Liver (tissue), 3 donors: Measurements from ENCODE around the gene PPFIBP1.

Experiments
- RAD21 ChIP-seq, 2 donors: IDR thresholded peaks; 2 replicates each; pipeline ENCODE4 v1.6.1; 2016; ENCODE audit warnings: antibody characterized with exemption in 2 of 2, mild to moderate bottlenecking in 2 of 2
- YY1 ChIP-seq: IDR thresholded peaks from 2 replicates; pipeline ENCODE4 v1.6.1; 2016; ENCODE audit warnings: antibody characterized with exemption, mild to moderate bottlenecking
- TF ChIP-seq, protein P1 (sequence below): fragments of 150-350 bp; IDR thresholded peaks from 2 replicates; pipeline ENCODE4 v1.5.1; 2017; ENCODE audit warnings: improper control_type of control experiment, low read depth, low read length; ENCODE audit not compliant: missing input control
- TF ChIP-seq, protein P2 (sequence below): IDR thresholded peaks from 2 replicates; pipeline ENCODE4 v1.6.1; 2016; ENCODE audit warnings: antibody characterized with exemption
- TF ChIP-seq, protein P3 (sequence below): IDR thresholded peaks from 2 replicates; pipeline ENCODE4 v1.6.1; 2016; ENCODE audit warnings: antibody characterized with exemption
- TF ChIP-seq, protein P4 (sequence below): IDR thresholded peaks from 2 replicates; pipeline ENCODE4 v1.6.1; 2016; ENCODE audit warnings: antibody characterized with exemption
- donor health status: healthy.
- donor health status: healthy.

DNA sequence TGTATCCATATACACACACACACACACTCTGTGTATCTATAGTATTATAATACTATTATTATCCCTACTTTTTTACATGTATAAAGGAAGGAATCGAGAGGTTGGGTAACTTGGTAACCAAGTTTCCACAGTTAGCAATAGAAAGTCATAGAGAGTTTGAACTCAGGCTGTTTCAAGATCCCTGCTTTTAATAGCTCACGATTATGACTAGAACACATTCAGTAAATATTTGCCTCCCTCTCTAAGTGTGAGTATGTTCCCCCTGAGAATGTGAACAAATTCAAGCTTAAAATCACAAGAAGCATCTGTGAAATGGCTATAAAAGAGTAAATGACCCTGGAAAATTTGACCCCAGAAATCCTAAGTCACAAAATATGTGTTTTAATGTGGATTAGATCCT is 161.3 kb downstream of the PPFIBP1 start:
- no peak for TF ChIP-seq YY1
- TF ChIP-seq, protein P1, sequence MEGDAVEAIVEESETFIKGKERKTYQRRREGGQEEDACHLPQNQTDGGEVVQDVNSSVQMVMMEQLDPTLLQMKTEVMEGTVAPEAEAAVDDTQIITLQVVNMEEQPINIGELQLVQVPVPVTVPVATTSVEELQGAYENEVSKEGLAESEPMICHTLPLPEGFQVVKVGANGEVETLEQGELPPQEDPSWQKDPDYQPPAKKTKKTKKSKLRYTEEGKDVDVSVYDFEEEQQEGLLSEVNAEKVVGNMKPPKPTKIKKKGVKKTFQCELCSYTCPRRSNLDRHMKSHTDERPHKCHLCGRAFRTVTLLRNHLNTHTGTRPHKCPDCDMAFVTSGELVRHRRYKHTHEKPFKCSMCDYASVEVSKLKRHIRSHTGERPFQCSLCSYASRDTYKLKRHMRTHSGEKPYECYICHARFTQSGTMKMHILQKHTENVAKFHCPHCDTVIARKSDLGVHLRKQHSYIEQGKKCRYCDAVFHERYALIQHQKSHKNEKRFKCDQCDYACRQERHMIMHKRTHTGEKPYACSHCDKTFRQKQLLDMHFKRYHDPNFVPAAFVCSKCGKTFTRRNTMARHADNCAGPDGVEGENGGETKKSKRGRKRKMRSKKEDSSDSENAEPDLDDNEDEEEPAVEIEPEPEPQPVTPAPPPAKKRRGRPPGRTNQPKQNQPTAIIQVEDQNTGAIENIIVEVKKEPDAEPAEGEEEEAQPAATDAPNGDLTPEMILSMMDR = no peak
- TF ChIP-seq, protein P2, sequence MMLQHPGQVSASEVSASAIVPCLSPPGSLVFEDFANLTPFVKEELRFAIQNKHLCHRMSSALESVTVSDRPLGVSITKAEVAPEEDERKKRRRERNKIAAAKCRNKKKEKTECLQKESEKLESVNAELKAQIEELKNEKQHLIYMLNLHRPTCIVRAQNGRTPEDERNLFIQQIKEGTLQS = no peak
- TF ChIP-seq, protein P3, sequence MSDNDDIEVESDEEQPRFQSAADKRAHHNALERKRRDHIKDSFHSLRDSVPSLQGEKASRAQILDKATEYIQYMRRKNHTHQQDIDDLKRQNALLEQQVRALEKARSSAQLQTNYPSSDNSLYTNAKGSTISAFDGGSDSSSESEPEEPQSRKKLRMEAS = no peak
- TF ChIP-seq, protein P4, sequence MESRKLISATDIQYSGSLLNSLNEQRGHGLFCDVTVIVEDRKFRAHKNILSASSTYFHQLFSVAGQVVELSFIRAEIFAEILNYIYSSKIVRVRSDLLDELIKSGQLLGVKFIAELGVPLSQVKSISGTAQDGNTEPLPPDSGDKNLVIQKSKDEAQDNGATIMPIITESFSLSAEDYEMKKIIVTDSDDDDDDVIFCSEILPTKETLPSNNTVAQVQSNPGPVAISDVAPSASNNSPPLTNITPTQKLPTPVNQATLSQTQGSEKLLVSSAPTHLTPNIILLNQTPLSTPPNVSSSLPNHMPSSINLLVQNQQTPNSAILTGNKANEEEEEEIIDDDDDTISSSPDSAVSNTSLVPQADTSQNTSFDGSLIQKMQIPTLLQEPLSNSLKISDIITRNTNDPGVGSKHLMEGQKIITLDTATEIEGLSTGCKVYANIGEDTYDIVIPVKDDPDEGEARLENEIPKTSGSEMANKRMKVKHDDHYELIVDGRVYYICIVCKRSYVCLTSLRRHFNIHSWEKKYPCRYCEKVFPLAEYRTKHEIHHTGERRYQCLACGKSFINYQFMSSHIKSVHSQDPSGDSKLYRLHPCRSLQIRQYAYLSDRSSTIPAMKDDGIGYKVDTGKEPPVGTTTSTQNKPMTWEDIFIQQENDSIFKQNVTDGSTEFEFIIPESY = no peak
- no peak for TF ChIP-seq RAD21 (IDR thresholded peaks at IDR 0.05)
